ENCODE data around the gene SLC13A4. TPM values are rescaled to one million over a fixed set of nuclear protein-coding genes. Genes with fewer than 3 reads are reported as not detected.

The SLC13A4 gene
- total and polyA plus RNA-seq, 2 of the 13 experiments (the other 11 are each of a cell fraction or from before 2014, with no cell fraction given) = 0.04 TPM; not detected in 1

- TF ChIP-seq, protein P1, sequence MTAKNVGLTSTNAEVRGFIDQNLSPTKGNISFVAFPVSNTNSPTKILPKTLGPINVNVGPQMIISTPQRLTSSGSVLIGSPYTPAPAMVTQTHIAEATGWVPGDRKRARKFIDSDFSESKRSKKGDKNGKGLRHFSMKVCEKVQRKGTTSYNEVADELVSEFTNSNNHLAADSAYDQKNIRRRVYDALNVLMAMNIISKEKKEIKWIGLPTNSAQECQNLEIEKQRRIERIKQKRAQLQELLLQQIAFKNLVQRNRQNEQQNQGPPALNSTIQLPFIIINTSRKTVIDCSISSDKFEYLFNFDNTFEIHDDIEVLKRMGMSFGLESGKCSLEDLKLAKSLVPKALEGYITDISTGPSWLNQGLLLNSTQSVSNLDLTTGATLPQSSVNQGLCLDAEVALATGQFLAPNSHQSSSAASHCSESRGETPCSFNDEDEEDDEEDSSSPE (CRISPR knock-in tag; IDR thresholded peaks at IDR 0.05) = peak; percentile 79
- TF ChIP-seq ZNF335 (CRISPR knock-in tag; IDR thresholded peaks at IDR 0.05) = peak; percentile 87
- TF ChIP-seq STAT5B (CRISPR knock-in tag; IDR thresholded peaks at IDR 0.05) = no peak
- peak; percentile 60 for TF ChIP-seq U2AF1 (optimal IDR thresholded peaks at IDR 0.05; ENCODE audit: low read depth, low read length)
- no peak for TF ChIP-seq ISX (CRISPR knock-in tag; conservative IDR thresholded peaks at IDR 0.05)
- TF ChIP-seq, protein P2, sequence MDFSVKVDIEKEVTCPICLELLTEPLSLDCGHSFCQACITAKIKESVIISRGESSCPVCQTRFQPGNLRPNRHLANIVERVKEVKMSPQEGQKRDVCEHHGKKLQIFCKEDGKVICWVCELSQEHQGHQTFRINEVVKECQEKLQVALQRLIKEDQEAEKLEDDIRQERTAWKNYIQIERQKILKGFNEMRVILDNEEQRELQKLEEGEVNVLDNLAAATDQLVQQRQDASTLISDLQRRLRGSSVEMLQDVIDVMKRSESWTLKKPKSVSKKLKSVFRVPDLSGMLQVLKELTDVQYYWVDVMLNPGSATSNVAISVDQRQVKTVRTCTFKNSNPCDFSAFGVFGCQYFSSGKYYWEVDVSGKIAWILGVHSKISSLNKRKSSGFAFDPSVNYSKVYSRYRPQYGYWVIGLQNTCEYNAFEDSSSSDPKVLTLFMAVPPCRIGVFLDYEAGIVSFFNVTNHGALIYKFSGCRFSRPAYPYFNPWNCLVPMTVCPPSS (IDR thresholded peaks at IDR 0.05) = no peak
- TF ChIP-seq MAFF (IDR thresholded peaks at IDR 0.05; ENCODE audit: low read depth, low read length) = no peak
- peak; percentile 34 for TF ChIP-seq NRL (CRISPR knock-in tag; IDR thresholded peaks at IDR 0.05; ENCODE audit: borderline replicate concordance)
- TF ChIP-seq HMGA1 (CRISPR knock-in tag; conservative IDR thresholded peaks at IDR 0.05) = no peak
- peak; percentile 83 for TF ChIP-seq MXD4 (CRISPR knock-in tag; IDR thresholded peaks at IDR 0.05)
- TF ChIP-seq, protein P3, sequence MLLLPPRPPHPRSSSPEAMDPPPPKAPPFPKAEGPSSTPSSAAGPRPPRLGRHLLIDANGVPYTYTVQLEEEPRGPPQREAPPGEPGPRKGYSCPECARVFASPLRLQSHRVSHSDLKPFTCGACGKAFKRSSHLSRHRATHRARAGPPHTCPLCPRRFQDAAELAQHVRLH (CRISPR knock-in tag; IDR thresholded peaks at IDR 0.05; ENCODE audit: borderline replicate concordance, low read depth) = peak; percentile 36; the same call in 1 of the 2 replicates
- TF ChIP-seq, protein P4, sequence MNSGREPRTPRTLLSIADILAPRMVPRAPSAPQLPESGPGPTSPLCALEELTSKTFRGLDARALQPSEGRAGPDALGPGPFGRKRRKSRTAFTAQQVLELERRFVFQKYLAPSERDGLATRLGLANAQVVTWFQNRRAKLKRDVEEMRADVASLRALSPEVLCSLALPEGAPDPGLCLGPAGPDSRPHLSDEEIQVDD (CRISPR knock-in tag; IDR thresholded peaks at IDR 0.05; ENCODE audit: borderline replicate concordance) = no peak
- TF ChIP-seq, protein P5, sequence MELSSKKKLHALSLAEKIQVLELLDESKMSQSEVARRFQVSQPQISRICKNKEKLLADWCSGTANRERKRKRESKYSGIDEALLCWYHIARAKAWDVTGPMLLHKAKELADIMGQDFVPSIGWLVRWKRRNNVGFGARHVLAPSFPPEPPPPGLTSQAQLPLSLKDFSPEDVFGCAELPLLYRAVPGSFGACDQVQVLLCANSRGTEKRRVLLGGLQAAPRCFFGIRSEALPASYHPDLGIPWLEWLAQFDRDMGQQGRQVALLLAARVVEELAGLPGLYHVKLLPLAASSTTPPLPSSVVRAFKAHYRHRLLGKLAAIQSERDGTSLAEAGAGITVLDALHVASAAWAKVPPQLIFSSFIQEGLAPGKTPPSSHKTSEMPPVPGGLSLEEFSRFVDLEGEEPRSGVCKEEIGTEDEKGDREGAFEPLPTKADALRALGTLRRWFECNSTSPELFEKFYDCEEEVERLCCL (CRISPR knock-in tag; IDR thresholded peaks at IDR 0.05; ENCODE audit: borderline replicate concordance) = 0 out of 2 replicates have a peak, but pooled peaks have one; percentile 56
- peak; percentile 93 for TF ChIP-seq DNMT1 (CRISPR knock-in tag; IDR thresholded peaks at IDR 0.05)
- peak; percentile 67; the same call in 1 of the 2 replicates for TF ChIP-seq ZSCAN29 (CRISPR knock-in tag; conservative IDR thresholded peaks at IDR 0.05)
- TF ChIP-seq, protein P6, sequence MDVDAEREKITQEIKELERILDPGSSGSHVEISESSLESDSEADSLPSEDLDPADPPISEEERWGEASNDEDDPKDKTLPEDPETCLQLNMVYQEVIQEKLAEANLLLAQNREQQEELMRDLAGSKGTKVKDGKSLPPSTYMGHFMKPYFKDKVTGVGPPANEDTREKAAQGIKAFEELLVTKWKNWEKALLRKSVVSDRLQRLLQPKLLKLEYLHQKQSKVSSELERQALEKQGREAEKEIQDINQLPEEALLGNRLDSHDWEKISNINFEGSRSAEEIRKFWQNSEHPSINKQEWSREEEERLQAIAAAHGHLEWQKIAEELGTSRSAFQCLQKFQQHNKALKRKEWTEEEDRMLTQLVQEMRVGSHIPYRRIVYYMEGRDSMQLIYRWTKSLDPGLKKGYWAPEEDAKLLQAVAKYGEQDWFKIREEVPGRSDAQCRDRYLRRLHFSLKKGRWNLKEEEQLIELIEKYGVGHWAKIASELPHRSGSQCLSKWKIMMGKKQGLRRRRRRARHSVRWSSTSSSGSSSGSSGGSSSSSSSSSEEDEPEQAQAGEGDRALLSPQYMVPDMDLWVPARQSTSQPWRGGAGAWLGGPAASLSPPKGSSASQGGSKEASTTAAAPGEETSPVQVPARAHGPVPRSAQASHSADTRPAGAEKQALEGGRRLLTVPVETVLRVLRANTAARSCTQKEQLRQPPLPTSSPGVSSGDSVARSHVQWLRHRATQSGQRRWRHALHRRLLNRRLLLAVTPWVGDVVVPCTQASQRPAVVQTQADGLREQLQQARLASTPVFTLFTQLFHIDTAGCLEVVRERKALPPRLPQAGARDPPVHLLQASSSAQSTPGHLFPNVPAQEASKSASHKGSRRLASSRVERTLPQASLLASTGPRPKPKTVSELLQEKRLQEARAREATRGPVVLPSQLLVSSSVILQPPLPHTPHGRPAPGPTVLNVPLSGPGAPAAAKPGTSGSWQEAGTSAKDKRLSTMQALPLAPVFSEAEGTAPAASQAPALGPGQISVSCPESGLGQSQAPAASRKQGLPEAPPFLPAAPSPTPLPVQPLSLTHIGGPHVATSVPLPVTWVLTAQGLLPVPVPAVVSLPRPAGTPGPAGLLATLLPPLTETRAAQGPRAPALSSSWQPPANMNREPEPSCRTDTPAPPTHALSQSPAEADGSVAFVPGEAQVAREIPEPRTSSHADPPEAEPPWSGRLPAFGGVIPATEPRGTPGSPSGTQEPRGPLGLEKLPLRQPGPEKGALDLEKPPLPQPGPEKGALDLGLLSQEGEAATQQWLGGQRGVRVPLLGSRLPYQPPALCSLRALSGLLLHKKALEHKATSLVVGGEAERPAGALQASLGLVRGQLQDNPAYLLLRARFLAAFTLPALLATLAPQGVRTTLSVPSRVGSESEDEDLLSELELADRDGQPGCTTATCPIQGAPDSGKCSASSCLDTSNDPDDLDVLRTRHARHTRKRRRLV (CRISPR knock-in tag; IDR thresholded peaks at IDR 0.05) = no peak
- TF ChIP-seq U2AF2 (IDR thresholded peaks at IDR 0.05; ENCODE audit: low read depth, low read length) = no peak
- TF ChIP-seq HOXA5 (CRISPR knock-in tag; IDR thresholded peaks at IDR 0.05) = peak; percentile 96
- no peak for TF ChIP-seq SP1 (IDR thresholded peaks at IDR 0.05)
- TF ChIP-seq SP1 (CRISPR knock-in tag; IDR thresholded peaks at IDR 0.05) = peak; percentile 97
Measured at GRCh38 chr7:135662373-135663114, 65.4 kb downstream of the SLC13A4 start, which contains the start of gene STMP1 (continued).

All from HepG2 (cell line).